Coronary artery (tissue), 2 donors: Measurements from ENCODE around the gene CCDC122.

Source experiments
- DNase-seq: peaks from one replicate; pipeline ENCODE4 v3.0.0-alpha.2; 2017; ENCODE audit warnings: low spot score
- H3K27ac ChIP-seq, 2 donors: fragments of 200-600 bp; sonication (generic); one replicate each; pipeline ENCODE4 v1.5.1; 2016 to 2019
- H3K4me3 ChIP-seq: fragments of 200-600 bp; sonication (generic); 2 replicates; pipeline ENCODE4 v1.5.1; 2016; ENCODE audit warnings: mild to moderate bottlenecking, moderate library complexity
- TF ChIP-seq, protein P1 (sequence below): fragments of 200-600 bp; sonication (generic); IDR thresholded peaks from one replicate; pipeline ENCODE4 v1.5.1; 2019; ENCODE audit warnings: antibody characterized with exemption

Gene CCDC122

DNA sequence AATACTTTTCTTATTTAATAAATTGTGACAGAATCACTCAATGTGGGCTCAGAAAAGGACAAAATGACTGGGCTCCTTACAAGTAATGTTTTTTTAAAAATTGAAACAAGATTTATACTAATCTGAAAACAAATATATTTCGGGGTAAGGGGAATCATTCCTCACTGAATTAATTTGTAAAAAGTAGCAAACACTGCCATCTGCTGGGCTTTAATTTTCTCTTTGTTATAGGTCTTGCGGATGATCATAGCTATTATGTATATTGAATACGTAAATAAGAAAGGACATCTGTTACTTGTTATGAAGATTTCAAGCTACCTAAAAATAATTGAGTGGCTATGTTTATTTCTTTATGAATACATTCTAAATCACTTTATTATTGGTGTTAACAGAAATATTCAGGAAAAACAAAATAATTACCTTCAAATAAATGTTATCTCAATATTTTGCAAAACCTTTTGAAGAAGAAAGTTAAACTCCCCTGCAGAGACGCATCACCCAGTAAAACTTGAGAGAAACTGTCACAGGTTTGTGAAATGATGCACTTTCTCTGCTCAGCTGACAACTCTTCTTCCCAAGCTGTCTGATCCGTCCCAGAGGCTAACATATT lies 75.0 kb downstream of the CCDC122 start:
- DNase-seq, result no peak
- Histone ChIP-seq H3K4me3 (peak overlapping the region; percentile 18), H3K27ac (no peak overlapping the region)

DNA sequence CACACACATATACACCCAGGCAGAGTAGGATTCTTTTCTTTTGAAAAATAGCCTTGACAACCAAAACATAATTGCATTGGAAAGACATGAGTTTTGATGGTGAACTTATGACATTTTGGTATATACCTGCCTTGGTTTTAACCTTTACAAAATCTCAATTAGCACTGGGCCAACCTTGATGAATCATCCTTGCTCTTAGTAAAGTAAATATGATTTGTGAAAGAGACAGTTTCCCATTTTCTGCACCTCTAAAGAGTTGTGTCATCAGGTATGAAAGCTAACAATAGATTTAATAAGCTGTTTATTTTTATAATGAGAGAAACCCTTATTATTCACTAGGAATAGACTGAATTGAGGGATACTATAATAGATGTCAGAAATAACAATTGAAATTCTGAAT lies 77.0 kb downstream of the CCDC122 start:
- TF ChIP-seq, protein P1, sequence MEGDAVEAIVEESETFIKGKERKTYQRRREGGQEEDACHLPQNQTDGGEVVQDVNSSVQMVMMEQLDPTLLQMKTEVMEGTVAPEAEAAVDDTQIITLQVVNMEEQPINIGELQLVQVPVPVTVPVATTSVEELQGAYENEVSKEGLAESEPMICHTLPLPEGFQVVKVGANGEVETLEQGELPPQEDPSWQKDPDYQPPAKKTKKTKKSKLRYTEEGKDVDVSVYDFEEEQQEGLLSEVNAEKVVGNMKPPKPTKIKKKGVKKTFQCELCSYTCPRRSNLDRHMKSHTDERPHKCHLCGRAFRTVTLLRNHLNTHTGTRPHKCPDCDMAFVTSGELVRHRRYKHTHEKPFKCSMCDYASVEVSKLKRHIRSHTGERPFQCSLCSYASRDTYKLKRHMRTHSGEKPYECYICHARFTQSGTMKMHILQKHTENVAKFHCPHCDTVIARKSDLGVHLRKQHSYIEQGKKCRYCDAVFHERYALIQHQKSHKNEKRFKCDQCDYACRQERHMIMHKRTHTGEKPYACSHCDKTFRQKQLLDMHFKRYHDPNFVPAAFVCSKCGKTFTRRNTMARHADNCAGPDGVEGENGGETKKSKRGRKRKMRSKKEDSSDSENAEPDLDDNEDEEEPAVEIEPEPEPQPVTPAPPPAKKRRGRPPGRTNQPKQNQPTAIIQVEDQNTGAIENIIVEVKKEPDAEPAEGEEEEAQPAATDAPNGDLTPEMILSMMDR, result no peak

More for the DNA sequence above, 75.0 kb downstream of the CCDC122 start:
- TF ChIP-seq, protein P1, result peak; percentile 28

DNA sequence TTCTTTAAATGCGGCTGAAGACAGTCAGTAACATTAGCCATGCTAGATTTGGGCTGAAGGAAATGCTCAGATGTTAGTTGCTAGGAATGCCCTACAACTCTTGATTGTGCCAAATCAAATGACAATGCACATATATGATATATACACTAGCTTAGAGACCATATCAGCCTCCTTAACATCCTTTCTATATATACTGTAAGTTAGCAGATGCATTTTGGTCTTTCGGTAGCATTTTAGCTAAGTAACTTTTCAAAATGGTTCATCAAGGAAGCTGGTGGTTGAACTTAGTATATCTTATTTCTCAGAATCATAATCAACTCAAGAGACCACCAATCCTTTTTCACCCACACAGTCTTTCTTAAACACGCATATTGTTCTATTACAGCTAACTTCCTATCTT lies 78.7 kb downstream of the CCDC122 start:
- TF ChIP-seq, protein P1, result no peak
- no peak overlapping the region for H3K27ac ChIP-seq

More for the DNA sequence above, 77.0 kb downstream of the CCDC122 start:
- Histone ChIP-seq H3K4me3 (no peak overlapping the region), H3K27ac (no peak overlapping the region)
- DNase-seq, result no peak

DNA sequence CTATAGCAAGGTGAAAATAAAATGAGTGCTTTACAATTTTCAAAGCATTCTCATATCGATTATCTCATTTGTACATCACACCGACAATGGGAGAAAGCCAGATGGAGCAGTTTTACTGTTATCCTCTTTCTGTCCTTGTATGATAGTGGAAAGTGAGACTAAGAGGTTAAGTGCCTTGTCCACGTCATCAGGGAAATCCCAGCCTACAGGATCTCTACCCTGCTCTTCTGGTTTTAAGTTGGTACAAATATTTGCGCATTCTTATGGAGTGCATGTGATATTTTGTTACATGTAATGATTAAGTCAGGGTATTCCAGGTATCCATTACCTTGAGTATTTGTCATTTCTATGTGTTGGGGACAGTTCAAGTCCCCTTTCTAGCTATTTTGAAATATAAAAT lies 80.3 kb downstream of the CCDC122 start:
- TF ChIP-seq, protein P1, result no peak
- no peak overlapping the region for H3K4me3 ChIP-seq
- H3K27ac ChIP-seq, result no peak overlapping the region
- DNase-seq, result no peak

More for the DNA sequence above, 78.7 kb downstream of the CCDC122 start:
- no peak overlapping the region for H3K4me3 ChIP-seq
- no peak for DNase-seq

DNA sequence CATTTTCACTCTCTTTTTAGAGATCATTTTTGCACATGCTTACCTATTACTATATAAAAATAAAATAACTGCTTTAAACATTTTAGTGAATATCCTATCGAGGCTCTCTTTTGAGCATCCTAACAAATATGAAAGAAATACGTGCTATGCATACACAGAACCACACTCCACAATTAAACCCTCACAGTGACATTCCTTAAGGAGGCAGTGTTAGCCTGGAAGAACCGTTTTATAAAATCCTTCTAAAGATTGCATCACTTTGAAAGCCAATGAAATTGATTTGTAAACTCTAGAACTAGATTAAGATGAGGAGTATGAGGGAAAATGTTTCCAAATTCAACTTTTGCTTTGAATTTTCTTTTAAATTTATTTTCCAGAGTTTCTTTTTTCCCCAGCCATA lies 81.7 kb downstream of the CCDC122 start:
- no peak overlapping the region for H3K4me3 ChIP-seq
- DNase-seq, result no peak
- no peak overlapping the region for H3K27ac ChIP-seq
- TF ChIP-seq, protein P1, result no peak

DNA sequence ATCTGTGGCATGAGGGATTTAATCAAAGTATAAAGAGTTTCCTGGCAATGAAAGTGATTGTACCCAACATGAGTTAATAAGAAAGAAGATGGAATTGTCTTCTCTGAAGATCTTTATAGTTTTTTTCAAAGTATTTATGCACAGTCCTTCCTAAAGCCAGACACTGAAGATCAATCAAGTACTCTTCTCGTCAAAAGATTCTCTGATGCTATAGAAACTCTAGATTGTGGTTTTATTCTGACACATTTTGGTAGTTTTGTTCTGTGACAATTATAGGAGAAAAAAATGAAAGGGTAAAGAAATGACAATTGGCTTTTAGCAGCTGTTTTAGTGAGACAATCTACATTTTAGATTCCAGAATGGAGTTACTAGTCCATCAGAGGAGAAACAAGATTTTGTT lies 82.4 kb downstream of the CCDC122 start:
- no peak for DNase-seq
- Histone ChIP-seq H3K4me3 (no peak overlapping the region), H3K27ac (no peak overlapping the region)
- TF ChIP-seq, protein P1, result no peak

DNA sequence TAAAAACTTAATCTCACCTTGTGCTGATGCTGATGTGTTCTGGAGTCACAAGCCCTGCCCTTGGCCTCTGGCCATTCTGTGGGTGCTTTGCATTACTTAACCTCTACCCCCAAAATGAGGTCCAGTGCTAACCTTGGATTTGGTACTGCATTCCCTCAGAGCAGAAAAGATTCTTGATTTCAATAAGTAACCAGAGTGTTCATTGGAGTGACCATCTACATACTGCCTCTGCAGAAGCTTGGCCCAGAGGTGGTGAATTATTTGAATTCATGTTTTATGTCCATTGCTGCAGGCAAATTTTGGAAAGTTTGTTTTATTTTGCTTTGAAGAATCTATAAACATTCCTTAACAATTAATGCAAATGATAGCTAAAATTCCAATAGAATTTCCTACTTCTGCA lies 85.1 kb downstream of the CCDC122 start:
- DNase-seq, result no peak
- Histone ChIP-seq H3K4me3 (no peak overlapping the region), H3K27ac (no peak overlapping the region)
- TF ChIP-seq, protein P1, result no peak
